GM10266 (cell line): ENCODE results near the gene KDM5A.
"Not testable (repeated sequence)": the region's sequence is repeated elsewhere in the genome, so short reads cannot be mapped to it uniquely, and the experiment has no call there.

Source experiments
- DNase-seq: peaks from one replicate; pipeline ENCODE4 v3.0.0; 2012; ENCODE audit errors: extremely low spot score
- CTCF ChIP-seq: IDR thresholded peaks from 2 replicates; pipeline ENCODE4 v1.5.1; 2012; ENCODE audit warnings: mild to moderate bottlenecking, low read depth; ENCODE audit not compliant: control insufficient read depth, insufficient read depth; ENCODE audit errors: missing control alignments

The KDM5A gene

DNA sequence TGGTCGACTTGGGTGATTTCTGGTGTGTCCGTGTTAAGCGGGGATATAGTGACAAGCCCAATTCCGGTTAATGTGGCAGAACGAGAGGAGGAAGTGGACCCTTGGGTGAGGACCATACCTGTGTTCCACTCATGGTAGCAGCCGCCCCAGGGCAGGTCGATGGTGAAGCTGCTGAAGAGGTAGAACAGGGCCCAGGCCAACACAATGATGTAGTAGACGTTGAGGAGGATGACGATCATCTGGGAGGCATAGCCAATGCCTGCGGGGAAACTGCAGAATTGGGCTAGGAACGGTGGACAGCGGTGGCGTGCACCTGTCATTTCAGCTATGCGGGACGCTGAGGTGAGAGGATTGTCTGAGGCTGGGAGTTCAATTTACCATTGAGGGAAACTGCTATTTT is 146.6 kb downstream of the KDM5A start:
- no peak for TF ChIP-seq CTCF
- no peak for DNase-seq

- no peak for DNase-seq
- TF ChIP-seq CTCF, result no peak
Measured at GRCh38 chr12:241266-241665, 147.9 kb downstream of the KDM5A start.

- no peak for TF ChIP-seq CTCF
- DNase-seq, result no peak
Measured at GRCh38 chr12:240566-240965, 148.6 kb downstream of the KDM5A start.

- no peak for TF ChIP-seq CTCF
- no peak for DNase-seq
Measured at GRCh38 chr12:238736-239398, 150.3 kb downstream of the KDM5A start.

GRCh38 chr12:238116-238515 is 151.0 kb downstream of the KDM5A start:
- TF ChIP-seq CTCF, result no peak
- no peak for DNase-seq

DNA sequence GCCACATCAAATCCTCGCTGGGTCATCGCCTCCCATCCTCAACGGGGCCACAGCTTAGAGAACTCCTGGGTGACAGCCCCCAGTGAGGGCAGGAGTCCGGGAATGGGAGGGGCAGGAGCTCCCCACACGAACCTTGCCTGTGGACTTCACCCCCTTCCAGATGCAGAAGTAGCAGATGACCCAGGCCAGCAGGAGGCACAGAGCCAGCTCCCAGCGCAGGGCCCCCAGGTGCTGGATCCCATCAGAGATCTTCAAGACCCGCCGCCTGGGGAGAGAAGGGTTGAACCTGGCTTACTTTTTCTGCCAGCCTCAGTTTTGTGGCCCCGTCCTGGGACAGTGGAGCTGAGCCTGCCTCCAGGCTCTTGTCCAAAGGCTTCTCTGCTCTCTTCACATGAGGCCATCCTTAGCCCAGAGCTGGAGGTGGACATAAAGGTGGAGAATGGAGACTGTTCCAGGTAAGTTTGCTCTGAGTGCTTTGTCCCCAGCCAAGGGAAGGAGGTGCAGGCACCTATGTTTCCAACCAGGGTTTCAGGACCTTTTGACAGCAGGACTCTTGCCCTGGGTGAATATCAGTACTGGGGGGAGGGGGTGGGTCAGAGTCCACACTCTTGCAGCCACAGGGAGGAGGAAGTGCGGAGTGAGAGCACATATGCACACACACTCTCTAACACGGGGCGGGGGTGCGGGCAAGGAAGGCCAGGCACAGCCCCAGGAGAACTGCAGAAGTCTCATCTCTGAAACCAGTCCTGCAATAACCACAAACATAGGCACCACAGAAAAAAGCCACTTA is 151.9 kb downstream of the KDM5A start:
- no peak for DNase-seq
- TF ChIP-seq CTCF, result no peak

DNA sequence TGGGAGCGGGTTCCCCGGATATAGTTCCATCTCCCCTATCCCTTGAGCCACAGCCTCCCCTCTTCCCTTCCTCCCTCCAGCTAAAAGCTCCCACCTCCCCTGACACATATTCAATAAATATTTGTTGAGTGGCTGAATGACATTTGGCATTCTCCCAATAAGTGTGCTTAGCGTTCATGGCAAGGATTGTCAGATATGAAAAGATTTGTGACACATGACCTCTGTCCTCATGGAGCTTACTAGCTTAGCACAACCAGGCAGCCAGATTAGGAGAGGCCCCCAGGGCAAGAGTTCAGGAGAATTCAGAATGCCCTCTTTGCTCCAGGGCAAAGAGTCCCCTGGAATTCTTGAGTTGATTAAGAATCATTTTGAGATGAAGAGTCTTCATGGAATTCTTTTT is 152.7 kb downstream of the KDM5A start:
- TF ChIP-seq CTCF, result no peak
- no peak for DNase-seq

- DNase-seq, result not testable (repeated sequence)
Measured at GRCh38 chr12:235967-236366, 153.2 kb downstream of the KDM5A start.
